ENCODE results near the gene IFIT3. TPM values are rescaled to one million over a fixed set of nuclear protein-coding genes. Genes with fewer than 3 reads are reported as not detected.
A peak's percentile ranks its signal among the peaks of the same experiment; 100 is the strongest.

IFIT3 gene
- total RNA-seq, 1 donor = 90.2 TPM

GRCh38 chr10:89335226-89335625, 7.4 kb downstream of the IFIT3 start:
- TF ChIP-seq, protein P1, sequence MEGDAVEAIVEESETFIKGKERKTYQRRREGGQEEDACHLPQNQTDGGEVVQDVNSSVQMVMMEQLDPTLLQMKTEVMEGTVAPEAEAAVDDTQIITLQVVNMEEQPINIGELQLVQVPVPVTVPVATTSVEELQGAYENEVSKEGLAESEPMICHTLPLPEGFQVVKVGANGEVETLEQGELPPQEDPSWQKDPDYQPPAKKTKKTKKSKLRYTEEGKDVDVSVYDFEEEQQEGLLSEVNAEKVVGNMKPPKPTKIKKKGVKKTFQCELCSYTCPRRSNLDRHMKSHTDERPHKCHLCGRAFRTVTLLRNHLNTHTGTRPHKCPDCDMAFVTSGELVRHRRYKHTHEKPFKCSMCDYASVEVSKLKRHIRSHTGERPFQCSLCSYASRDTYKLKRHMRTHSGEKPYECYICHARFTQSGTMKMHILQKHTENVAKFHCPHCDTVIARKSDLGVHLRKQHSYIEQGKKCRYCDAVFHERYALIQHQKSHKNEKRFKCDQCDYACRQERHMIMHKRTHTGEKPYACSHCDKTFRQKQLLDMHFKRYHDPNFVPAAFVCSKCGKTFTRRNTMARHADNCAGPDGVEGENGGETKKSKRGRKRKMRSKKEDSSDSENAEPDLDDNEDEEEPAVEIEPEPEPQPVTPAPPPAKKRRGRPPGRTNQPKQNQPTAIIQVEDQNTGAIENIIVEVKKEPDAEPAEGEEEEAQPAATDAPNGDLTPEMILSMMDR (IDR thresholded peaks at IDR 0.05; ENCODE audit: insufficient read depth, low read depth, low read length) = no peak
- DNase-seq (ENCODE audit: low read depth) = no peak

DNA sequence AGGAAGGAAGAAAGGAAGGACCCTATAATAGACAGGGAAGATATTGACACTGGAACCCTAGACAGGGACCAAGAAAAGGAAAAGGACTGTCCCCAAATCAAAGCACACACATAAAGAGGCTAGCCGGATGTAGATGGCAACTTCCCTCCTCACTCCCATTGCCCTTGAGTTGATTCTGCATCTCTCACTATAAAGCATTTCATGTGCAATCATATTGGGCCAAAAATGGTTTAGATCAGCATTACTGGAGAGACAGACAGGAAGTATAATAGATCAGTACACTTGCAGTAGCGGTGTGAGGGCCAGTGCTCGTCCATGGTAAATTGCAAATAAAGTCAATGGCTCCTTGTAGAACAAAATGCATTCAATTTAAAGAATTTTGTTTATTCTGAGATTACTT, 8.4 kb downstream of the IFIT3 start:
- DNase-seq (ENCODE audit: low read depth) = no peak
- TF ChIP-seq, protein P1 (IDR thresholded peaks at IDR 0.05; ENCODE audit: insufficient read depth, low read depth, low read length) = no peak
- H3K4me3 ChIP-seq (ENCODE audit: low read depth, low read length) = no peak overlapping the region

More at GRCh38 chr10:89335226-89335625, 7.4 kb downstream of the IFIT3 start:
- H3K4me3 ChIP-seq (ENCODE audit: low read depth, low read length) = no peak overlapping the region

GRCh38 chr10:89337484-89337883, 9.7 kb downstream of the IFIT3 start:
- H3K4me3 ChIP-seq (ENCODE audit: low read depth, low read length) = no peak overlapping the region
- peak; percentile 71 for DNase-seq (ENCODE audit: low read depth)
- TF ChIP-seq, protein P1 (IDR thresholded peaks at IDR 0.05; ENCODE audit: insufficient read depth, low read depth, low read length) = no peak

DNA sequence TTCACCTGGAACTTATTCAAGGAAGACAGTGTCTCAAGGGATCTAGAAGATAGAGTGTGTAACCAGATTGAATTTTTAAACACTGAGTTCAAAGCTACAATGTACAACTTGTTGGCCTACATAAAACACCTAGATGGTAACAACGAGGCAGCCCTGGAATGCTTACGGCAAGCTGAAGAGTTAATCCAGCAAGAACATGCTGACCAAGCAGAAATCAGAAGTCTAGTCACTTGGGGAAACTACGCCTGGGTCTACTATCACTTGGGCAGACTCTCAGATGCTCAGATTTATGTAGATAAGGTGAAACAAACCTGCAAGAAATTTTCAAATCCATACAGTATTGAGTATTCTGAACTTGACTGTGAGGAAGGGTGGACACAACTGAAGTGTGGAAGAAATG, 10.9 kb downstream of the IFIT3 start:
- TF ChIP-seq, protein P1 (IDR thresholded peaks at IDR 0.05; ENCODE audit: insufficient read depth, low read depth, low read length) = no peak
- no peak for DNase-seq (ENCODE audit: low read depth)
- H3K4me3 ChIP-seq (ENCODE audit: low read depth, low read length) = no peak overlapping the region

- TF ChIP-seq, protein P1 (IDR thresholded peaks at IDR 0.05; ENCODE audit: insufficient read depth, low read depth, low read length) = no peak
Measured at GRCh38 chr10:89339875-89340274, 12.1 kb downstream of the IFIT3 start.

DNA sequence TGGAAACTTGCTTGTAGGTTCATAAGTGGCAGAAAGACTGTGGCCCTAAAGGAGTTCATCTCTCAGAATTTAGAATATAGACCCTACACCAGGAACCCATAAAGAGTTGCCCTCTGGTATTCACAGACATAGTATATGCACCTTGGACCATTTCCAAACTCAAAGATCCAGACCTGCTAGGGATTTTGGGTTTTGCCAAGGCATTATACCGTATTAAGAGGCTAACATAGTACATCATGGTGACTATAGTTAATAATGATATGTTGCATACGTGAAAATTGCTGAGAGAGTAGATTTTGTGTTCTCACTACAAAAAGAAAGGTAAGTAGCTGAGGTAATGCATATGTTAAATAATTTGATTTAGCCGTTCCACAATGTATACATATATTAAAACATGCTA, 13.9 kb downstream of the IFIT3 start:
- TF ChIP-seq, protein P1 (IDR thresholded peaks at IDR 0.05; ENCODE audit: insufficient read depth, low read depth, low read length) = no peak
- DNase-seq (ENCODE audit: low read depth) = no peak
- no peak overlapping the region for H3K4me3 ChIP-seq (ENCODE audit: low read depth, low read length)

More at GRCh38 chr10:89339875-89340274, 12.1 kb downstream of the IFIT3 start:
- DNase-seq (ENCODE audit: low read depth) = no peak
- H3K4me3 ChIP-seq (ENCODE audit: low read depth, low read length) = no peak overlapping the region
